GM12878 (cell line): ENCODE measurements around the gene TFDP1. TPM values are rescaled to one million over a fixed set of nuclear protein-coding genes. Genes with fewer than 3 reads are reported as not detected.

Source experiments
- ATAC-seq: fragments of 200-7000 bp; cut with Tn5 transposase; 3 replicates; pipeline ENCODE4 v1.9.1; 2020; ENCODE audit warnings: mild to moderate bottlenecking, moderate library complexity
- BruUV-seq: library from RNA; stranded (reverse); fragments of 400-500 nt; replicated peaks from 2 replicates; lab custom pipeline; 2021; lab: Mats Ljungman, UMichigan
- CTCF ChIA-PET: fragments of 300-600 bp; sonication (Branson Sonifier 250); formaldehyde crosslinking; extraction: SDS; loops from one replicate; lab custom pipeline; 2021; ENCODE audit warnings: inconsistent platforms; lab: Yijun Ruan, JAX
- POLR2A ChIA-PET: fragments of 350-600 bp; formaldehyde crosslinking; extraction: SDS; loops from one replicate; lab custom pipeline; 2021; ENCODE audit warnings: inconsistent platforms; lab: Charles Lee
- RAD21 ChIA-PET: fragments of 300-600 bp; sonication (Branson Sonifier 250); formaldehyde crosslinking; loops from one replicate; lab custom pipeline; 2023; ENCODE audit warnings: antibody characterized with exemption; ENCODE audit not compliant: unreplicated experiment; lab: Charles Lee
- SMC1A ChIA-PET: fragments of 300-600 bp; sonication (Branson Sonifier 250); formaldehyde crosslinking; loops from one replicate; lab custom pipeline; 2023; ENCODE audit not compliant: unreplicated experiment, uncharacterized antibody; lab: Charles Lee
- DNase-seq: peaks from one replicate; pipeline ENCODE4 v3.0.0-alpha.2; 2011; ENCODE audit warnings: low read depth, low spot score
- FAIRE-seq: peaks from 3 replicates; lab custom pipeline; 2011; peaks lifted over from hg19 to GRCh38; lab: Jason Lieb, UNC
- H2AFZ ChIP-seq: 2 replicates; pipeline ENCODE4 v1.6.0; 2011; ENCODE audit warnings: low read depth, low read length, control low read depth; ENCODE audit not compliant: control insufficient read depth
- H3K27ac ChIP-seq: 2 replicates; pipeline ENCODE4 v1.5.1; 2011; ENCODE audit warnings: control low read depth; ENCODE audit not compliant: control insufficient read depth, insufficient read depth
- H3K27me3 ChIP-seq, 2 experiments: replicated peaks in 1 of 2; 2 replicates each; pipeline versions ENCODE4 v1.6.0 to v1.6.1; 2011; ENCODE audit warnings: low read length in 1 of 2; ENCODE audit not compliant: control insufficient read depth in 2 of 2, insufficient read depth in 2 of 2
- H3K36me3 ChIP-seq, 2 experiments: 2 replicates each; pipeline ENCODE4 v1.5.1; 2011; ENCODE audit warnings: low read length in 1 of 2; ENCODE audit not compliant: control insufficient read depth in 2 of 2, insufficient read depth in 2 of 2
- H3K4me1 ChIP-seq: 2 replicates; pipeline ENCODE4 v1.6.1; 2011; ENCODE audit warnings: mild to moderate bottlenecking, low read length, moderate library complexity, mixed read lengths; ENCODE audit not compliant: control insufficient read depth, insufficient read depth
- H3K4me2 ChIP-seq: 2 replicates; pipeline ENCODE4 v1.6.0; 2011; ENCODE audit warnings: control low read depth; ENCODE audit not compliant: control insufficient read depth, insufficient read depth
- H3K4me3 ChIP-seq: fragments of 200-600 bp; sonication (generic); 2 replicates; pipeline ENCODE4 v1.5.1; 2016
- H3K79me2 ChIP-seq: 2 replicates; pipeline ENCODE4 v1.6.0; 2011; ENCODE audit warnings: low read length; ENCODE audit not compliant: control insufficient read depth, insufficient read depth
- H3K9ac ChIP-seq: 2 replicates; pipeline ENCODE4 v1.8.0; 2011; ENCODE audit warnings: low read length, control low read depth, mixed read lengths; ENCODE audit not compliant: control insufficient read depth, insufficient read depth
- H3K9me3 ChIP-seq: replicated peaks from 3 replicates; pipeline ENCODE4 v1.5.1; 2011; ENCODE audit warnings: mild to moderate bottlenecking, low read length; ENCODE audit not compliant: control insufficient read depth, insufficient read depth
- H4K20me1 ChIP-seq: 2 replicates; pipeline ENCODE4 v1.6.0; 2011; ENCODE audit not compliant: control insufficient read depth, insufficient read depth
- BACH1 ChIP-seq: fragments of 450-650 bp; IDR thresholded peaks from 2 replicates; pipeline ENCODE4 v1.6.1; 2017; ENCODE audit warnings: mild to moderate bottlenecking, borderline replicate concordance
- EED ChIP-seq: sonication (generic); IDR thresholded peaks from 2 replicates; pipeline ENCODE4 v1.6.1; 2016; ENCODE audit warnings: antibody characterized with exemption, low read depth
- FOXK2 ChIP-seq: fragments of 450-650 bp; IDR thresholded peaks from 2 replicates; pipeline ENCODE4 v1.6.1; 2017; ENCODE audit warnings: mild to moderate bottlenecking, moderate library complexity
- HDAC6 ChIP-seq: fragments of 200-600 bp; sonication (generic); IDR thresholded peaks from one replicate; pipeline ENCODE4 v1.8.0; 2017; ENCODE audit warnings: antibody characterized with exemption; ENCODE audit not compliant: unreplicated experiment
- IKZF2 ChIP-seq, 2 experiments: fragments of 450-650 bp; IDR thresholded peaks; 2 replicates each; pipeline ENCODE4 v1.6.1; 2017; ENCODE audit warnings: mild to moderate bottlenecking in 2 of 2, moderate library complexity in 2 of 2
- MYB ChIP-seq: fragments of 150-350 bp; IDR thresholded peaks from 2 replicates; pipeline ENCODE4 v1.6.1; 2014; ENCODE audit warnings: mild to moderate bottlenecking, low read depth, low read length, borderline replicate concordance
- PKNOX1 ChIP-seq: fragments of 450-650 bp; IDR thresholded peaks from 2 replicates; pipeline ENCODE4 v1.6.1; 2016; ENCODE audit warnings: mild to moderate bottlenecking
- PRDM15 ChIP-seq: fragments of 450-650 bp; formaldehyde crosslinking; IDR thresholded peaks from 2 replicates; pipeline ENCODE4 v1.4.0; 2020; ENCODE audit warnings: mild to moderate bottlenecking, moderate library complexity
- RELB ChIP-seq: fragments of 450-650 bp; IDR thresholded peaks from 2 replicates; pipeline ENCODE4 v1.6.1; 2017; ENCODE audit warnings: low read depth, mild to moderate bottlenecking, moderate library complexity
- RUNX3 ChIP-seq: IDR thresholded peaks from 2 replicates; pipeline ENCODE4 v1.6.1; 2012; ENCODE audit warnings: low read length, inconsistent platforms
- SP1 ChIP-seq: IDR thresholded peaks from one replicate; pipeline ENCODE4 v1.6.1; 2011; ENCODE audit warnings: low read depth, low read length
- USF1 ChIP-seq: IDR thresholded peaks from 2 replicates; pipeline ENCODE4 v1.6.1; 2011; ENCODE audit warnings: borderline replicate concordance, low read depth, mild to moderate bottlenecking, moderate library complexity, mixed read lengths, low read length; ENCODE audit not compliant: insufficient read depth; ENCODE audit errors: extremely low read length
- ZNF592 ChIP-seq: fragments of 450-650 bp; IDR thresholded peaks from 2 replicates; pipeline ENCODE4 v1.6.1; 2017; ENCODE audit warnings: mild to moderate bottlenecking, moderate library complexity
- WGBS: methylation state at CpG from one replicate; pipeline ENCODE4 v1.1.6; 2016; ENCODE audit warnings: low lambda C conversion rate; ENCODE audit not compliant: insufficient replicate concordance, insufficient coverage; ENCODE audit errors: missing lambda C conversion rate; 5-methylcytosine and 5-hydroxymethylcytosine counted together
- in situ Hi-C: fragments of 300-500 bp; cut with MboI; formaldehyde crosslinking; loops from 9 replicates; pipeline ENCODE4 v1.14.3; 2018; ENCODE audit warnings: mixed read lengths
- intact Hi-C: fragments of 100-400 bp; cut with micrococcal nuclease; formaldehyde crosslinking; loops from one replicate; pipeline ENCODE4 v1.14.2; 2022; ENCODE audit not compliant: unreplicated experiment
- polyA plus RNA-seq, 11 experiments: library from polyadenylated mRNA; depleted of rRNA in 4 of 11; unstranded in 6 of 11; stranded (reverse) in 5 of 11; fragments of >200 nt; fragmentation: Nextera tagmentation in 4 of 11; fragmentation: Illumina TruSeq in 1 of 11; extraction: Ambion mirVana in 4 of 11; extraction: Trizol in 1 of 11; gene quantifications; 1 replicate in 1 of 11; 2 replicates in 10 of 11; pipeline versions ENCODE4 v1.2.1 to v1.2.3, GENCODE V29; 2011 to 2016; ENCODE audit warnings: inconsistent platforms in 2 of 11, missing spikeins in 2 of 11, low read depth in 1 of 11
- total RNA-seq, 4 experiments: library from RNA; depleted of rRNA in 3 of 4; stranded (reverse); fragments of >200 nt in 3 of 4; fragmentation: Illumina TruSeq in 1 of 4; extraction: Trizol in 1 of 4; gene quantifications; 2 replicates each; pipeline versions ENCODE4 v1.2.1 to v1.2.3, GENCODE V29; 2013 to 2021

The TFDP1 gene
- total and polyA plus RNA-seq, 10 of the 15 experiments (the other 5 are each of a cell fraction or from before 2014, with no cell fraction given), result 37.7 to 254 (median 119) TPM

- intact Hi-C loops, result loop anchor here (5.0 to 10.0 kb wide), 2 partner anchors 98 to 295 kb away; partner anchors contain the start of genes DCUN1D2 and LAMP1
- ChIA-PET CTCF (no interaction called here), RAD21 (no interaction called here), POLR2A (no interaction called here), SMC1A (no interaction called here)
- ATAC-seq (no peak), FAIRE-seq (no peak), DNase-seq (no peak)
- H3K36me3 ChIP-seq, result peaks cover 5 to 14% of the 10 kb centered on the region in 2 experiments; a peak in 3 of 4 replicates
- H3K4me3 ChIP-seq, result no peak overlapping the region
- WGBS, result 92% methylated on average over 14 of the region's 14 CpGs
- no peak overlapping the region for H3K9ac ChIP-seq
- no peak overlapping the region for H2AFZ ChIP-seq
- in situ Hi-C loops, result no loop called here
- no peak overlapping the region for H3K4me2 ChIP-seq
- no TSS peak for BruUV-seq
- H3K9me3 ChIP-seq, result no peaks in the 10 kb centered on the region; the same call in 2 of the 3 replicates
- peaks cover 9% of the 10 kb centered on the region for H3K4me1 ChIP-seq
- no peak overlapping the region for H3K27ac ChIP-seq
- peaks cover 68% of the 10 kb centered on the region for H3K79me2 ChIP-seq
- H4K20me1 ChIP-seq, result 0 out of 2 replicates have a peak, but pooled peaks cover 4% of the 10 kb centered on the region
- no peaks in the 10 kb centered on the region for H3K27me3 ChIP-seq
- TF ChIP-seq PKNOX1, result no peak
- TF ChIP-seq BACH1, result no peak
- no peak for TF ChIP-seq USF1
- no peak for TF ChIP-seq RELB
- TF ChIP-seq HDAC6, result no peak
- no peak for TF ChIP-seq EED
- TF ChIP-seq RUNX3, result no peak
- TF ChIP-seq IKZF2 (IDR thresholded peaks at IDR 0.05), result no peak
- no peak for TF ChIP-seq FOXK2
- TF ChIP-seq SP1, result no peak
- TF ChIP-seq MYB, result no peak
- no peak for TF ChIP-seq ZNF592
- no peak for TF ChIP-seq PRDM15 (CRISPR knock-in tag)
Observed at GRCh38 chr13:113589961-113590339, 5.4 kb downstream of the TFDP1 start.
